Hematopoietic multipotent progenitor cell treated with erythropoietin and hydrocortisone succinate and interleukin-3 and kit ligand, for 17 days (in vitro differentiated cells): ENCODE measurements around the gene MT1E.
"Not testable (repeated sequence)": the region's sequence is repeated elsewhere in the genome, so short reads cannot be mapped to it uniquely, and the experiment has no call there.

Source experiments
- DNase-seq: peaks from one replicate; pipeline ENCODE4 v3.0.0-alpha.2; 2015; ENCODE audit warnings: low spot score

Gene MT1E

GRCh38 chr16:56625140-56625942, at the start of gene MT1E:
Gene MT1E (plus strand): TSS chr16:56625781. CDS start chr16:56625852, 71 bp downstream.
- DNase-seq: no peak

GRCh38 chr16:56576585-56577299, 48.8 kb upstream of the MT1E start:
- DNase-seq: peak; percentile 81

GRCh38 chr16:56577300-56577625, 48.3 kb upstream of the MT1E start:
- no peak for DNase-seq

- no peak for DNase-seq
Measured at GRCh38 chr16:56580391-56581048, 45.1 kb upstream of the MT1E start.

GRCh38 chr16:56582911-56583310, 42.7 kb upstream of the MT1E start:
- DNase-seq: not testable (repeated sequence)

- no peak for DNase-seq
Measured at GRCh38 chr16:56583351-56584168, 42.0 kb upstream of the MT1E start.

GRCh38 chr16:56584276-56584675, 41.3 kb upstream of the MT1E start:
- DNase-seq: no peak

GRCh38 chr16:56588781-56589140, 36.8 kb upstream of the MT1E start:
- no peak for DNase-seq

GRCh38 chr16:56589141-56590039, 36.2 kb upstream of the MT1E start, which contains the start of gene MT3:
Gene MT3 (plus strand): TSS chr16:56589528. CDS start chr16:56589591, 63 bp downstream.
- DNase-seq: no peak

GRCh38 chr16:56591377-56592060, 34.1 kb upstream of the MT1E start:
- DNase-seq: no peak

GRCh38 chr16:56593573-56594291, 31.8 kb upstream of the MT1E start:
- no peak for DNase-seq

- DNase-seq: no peak
Measured at GRCh38 chr16:56594292-56594619, 31.3 kb upstream of the MT1E start.

- DNase-seq: peak; percentile 48
Measured at GRCh38 chr16:56600398-56600999, 25.1 kb upstream of the MT1E start.

- DNase-seq: no peak
Measured at GRCh38 chr16:56601325-56601724, 24.3 kb upstream of the MT1E start.

GRCh38 chr16:56603589-56603988, 22.0 kb upstream of the MT1E start:
- DNase-seq: peak; percentile 53

GRCh38 chr16:56604966-56605365, 20.6 kb upstream of the MT1E start:
- DNase-seq: no peak

- DNase-seq: no peak
Measured at GRCh38 chr16:56605475-56605874, 20.1 kb upstream of the MT1E start.

- DNase-seq: peak; percentile 52
Measured at GRCh38 chr16:56606071-56606475, 19.5 kb upstream of the MT1E start.

- peak; percentile 34 for DNase-seq
Measured at GRCh38 chr16:56606476-56607108, 19.0 kb upstream of the MT1E start.
